GM10266 (cell line): ENCODE measurements around the gene RPS3.
"Not testable (repeated sequence)": the region's sequence is repeated elsewhere in the genome, so short reads cannot be mapped to it uniquely, and the experiment has no call there.

ENCODE experiments used
- DNase-seq: peaks from one replicate; pipeline ENCODE4 v3.0.0; 2012; ENCODE audit errors: extremely low spot score
- CTCF ChIP-seq: IDR thresholded peaks from 2 replicates; pipeline ENCODE4 v1.5.1; 2012; ENCODE audit warnings: mild to moderate bottlenecking, low read depth; ENCODE audit not compliant: control insufficient read depth, insufficient read depth; ENCODE audit errors: missing control alignments

RPS3 gene

GRCh38 chr11:75373201-75373600 is 26.1 kb upstream of the RPS3 start:
- DNase-seq = no peak
- no peak for TF ChIP-seq CTCF

- no peak for DNase-seq
- TF ChIP-seq CTCF = no peak
Observed at GRCh38 chr11:75374646-75375045, 24.7 kb upstream of the RPS3 start.

- no peak for TF ChIP-seq CTCF
- DNase-seq = no peak
Observed at GRCh38 chr11:75375626-75376025, 23.7 kb upstream of the RPS3 start.

GRCh38 chr11:75376175-75376574 is 23.1 kb upstream of the RPS3 start:
- TF ChIP-seq CTCF = no peak
- no peak for DNase-seq

- not testable (repeated sequence) for DNase-seq
Observed at GRCh38 chr11:75378776-75379175, 20.5 kb upstream of the RPS3 start.

GRCh38 chr11:75380245-75380644 is 19.1 kb upstream of the RPS3 start:
- no peak for TF ChIP-seq CTCF
- no peak for DNase-seq

GRCh38 chr11:75380716-75381420 is 18.4 kb upstream of the RPS3 start:
- DNase-seq = no peak
- TF ChIP-seq CTCF = no peak

- DNase-seq = no peak
- TF ChIP-seq CTCF = no peak
Observed at GRCh38 chr11:75383246-75383645, 16.1 kb upstream of the RPS3 start.
